HG03520 (cell line): ENCODE measurements around the gene RGS2.
A peak's percentile ranks its signal among the peaks of the same experiment; 100 is the strongest.

Experiments used
- ATAC-seq: cut with Tn5 transposase; IDR thresholded peaks from one replicate; pipeline ENCODE4 v1.9.1; 2021; ENCODE audit warnings: mild to moderate bottlenecking, moderate library complexity; ENCODE audit not compliant: unreplicated experiment

RGS2 gene

GRCh38 chr1:192826791-192827546, 18.1 kb downstream of the RGS2 start:
- ATAC-seq, result peak; percentile 96

- ATAC-seq, result no peak
Observed at GRCh38 chr1:192830595-192831246, 21.9 kb downstream of the RGS2 start.

- ATAC-seq, result no peak
Observed at GRCh38 chr1:192831706-192832355, 23.0 kb downstream of the RGS2 start.

DNA sequence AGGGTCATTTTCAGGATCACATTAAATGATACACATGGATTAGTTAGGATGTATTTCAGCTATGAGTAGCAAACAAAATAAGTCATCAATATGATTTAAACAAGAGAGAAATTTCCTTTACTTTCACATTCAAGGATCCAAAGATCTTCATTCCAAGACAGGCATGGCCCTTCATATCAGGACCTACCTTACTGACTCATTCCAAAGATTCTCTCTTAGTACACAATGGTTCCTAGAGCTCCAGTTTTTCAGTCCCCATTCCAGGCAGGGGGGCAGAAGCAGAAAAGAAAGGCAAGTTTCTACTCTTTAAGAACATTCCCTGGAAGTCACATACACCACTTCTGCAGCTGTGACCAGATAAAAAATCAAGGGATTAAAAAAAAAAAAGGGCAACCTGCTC, 23.7 kb downstream of the RGS2 start:
- ATAC-seq, result no peak

DNA sequence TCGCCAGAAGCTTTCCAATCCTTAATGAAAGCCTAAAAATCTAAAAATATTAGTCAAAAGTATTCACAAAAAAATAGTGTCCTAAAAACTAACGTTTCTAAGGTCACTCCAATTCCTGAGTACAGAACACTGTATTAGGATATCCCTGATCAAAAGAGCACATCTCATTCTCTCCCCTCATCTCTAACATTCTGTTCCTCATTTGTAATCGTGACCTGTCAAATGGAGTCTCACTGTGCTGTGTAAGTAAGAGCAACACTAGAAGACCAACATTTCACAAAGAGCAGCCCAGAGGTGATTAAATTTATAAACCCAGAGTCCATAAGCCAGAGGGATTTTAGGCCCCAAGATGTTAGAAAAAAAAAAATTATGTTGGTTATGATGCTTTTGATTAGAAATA, 26.3 kb downstream of the RGS2 start:
- ATAC-seq, result no peak

DNA sequence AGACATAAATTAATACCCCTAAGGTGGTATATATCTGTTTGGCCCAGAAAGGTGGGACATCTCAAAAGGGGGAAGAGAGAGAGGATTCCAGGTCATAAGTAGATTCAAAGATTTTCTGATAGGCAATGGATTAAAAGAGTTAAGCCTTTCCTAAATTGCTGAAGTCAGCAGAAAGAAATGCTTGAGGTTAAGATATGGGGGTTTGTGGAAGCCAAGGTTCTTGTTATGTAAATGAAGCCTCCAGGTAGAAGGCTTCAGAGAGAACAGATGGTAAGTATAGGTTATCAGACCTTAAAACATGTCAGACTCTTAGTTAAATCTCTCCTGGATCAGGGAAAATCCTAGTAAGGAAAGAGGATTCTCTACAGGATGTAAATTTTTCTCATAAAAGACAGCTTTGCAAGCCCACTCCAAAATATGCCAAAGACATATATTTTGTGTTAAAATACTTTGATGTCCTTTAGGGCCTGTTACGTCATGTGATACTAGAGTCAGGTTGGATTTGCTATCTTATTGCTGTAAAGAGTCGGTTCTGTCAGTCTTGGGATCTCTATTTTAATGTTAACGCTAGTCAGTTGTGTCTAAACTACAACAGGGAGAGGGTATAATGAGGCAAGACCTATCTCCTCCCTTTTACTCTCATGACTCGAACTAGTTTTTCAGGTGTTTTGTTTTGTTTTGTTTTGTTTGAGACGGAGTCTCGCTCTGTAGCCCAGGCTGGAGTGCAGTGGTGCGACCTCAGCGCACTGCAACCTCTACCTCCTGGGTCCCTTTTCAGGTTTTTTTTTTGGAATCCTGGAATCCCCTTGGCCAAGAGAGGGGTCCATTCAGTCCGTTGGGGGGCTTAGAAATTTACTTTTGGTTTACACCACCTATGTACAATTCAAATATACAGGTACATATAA, 30.6 kb downstream of the RGS2 start:
- ATAC-seq, result no peak

DNA sequence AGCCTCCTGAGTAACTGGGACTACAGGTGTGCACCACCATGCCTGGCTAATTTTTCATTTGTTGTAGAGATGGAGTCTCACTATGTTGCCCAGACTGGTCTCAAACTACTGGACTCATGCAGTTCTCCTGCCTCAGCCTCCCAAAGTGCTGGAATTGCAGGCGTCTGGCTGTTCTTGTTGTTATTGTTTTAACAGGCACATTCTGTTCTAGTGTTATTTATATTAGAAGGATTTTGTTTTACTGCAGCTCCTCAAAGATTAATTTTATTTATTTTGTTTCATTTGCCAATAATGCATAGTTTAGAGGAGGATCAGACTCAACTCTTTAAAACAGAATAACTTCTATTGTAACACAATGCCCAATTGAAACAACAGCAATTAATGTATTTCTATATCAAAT, 35.5 kb downstream of the RGS2 start:
- ATAC-seq, result no peak

DNA sequence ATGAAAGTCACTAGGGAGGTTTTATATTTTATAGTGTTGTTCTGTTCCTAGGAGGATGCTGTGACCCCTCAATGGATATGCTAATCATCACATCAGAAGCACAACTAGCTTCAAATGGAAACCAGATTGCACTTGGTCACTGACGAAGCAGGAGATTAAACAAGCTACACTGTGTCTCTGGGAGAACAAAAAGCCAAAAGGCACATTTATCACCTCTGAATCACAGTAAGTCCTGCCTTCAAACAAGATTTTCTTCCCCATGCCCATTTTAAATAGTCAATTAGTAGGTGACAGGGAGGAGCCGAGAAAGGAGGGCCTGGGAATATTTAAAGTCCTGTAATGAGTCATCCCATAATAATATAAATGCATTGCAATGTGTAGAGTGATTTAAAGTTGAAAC, 38.1 kb downstream of the RGS2 start:
- ATAC-seq, result no peak

DNA sequence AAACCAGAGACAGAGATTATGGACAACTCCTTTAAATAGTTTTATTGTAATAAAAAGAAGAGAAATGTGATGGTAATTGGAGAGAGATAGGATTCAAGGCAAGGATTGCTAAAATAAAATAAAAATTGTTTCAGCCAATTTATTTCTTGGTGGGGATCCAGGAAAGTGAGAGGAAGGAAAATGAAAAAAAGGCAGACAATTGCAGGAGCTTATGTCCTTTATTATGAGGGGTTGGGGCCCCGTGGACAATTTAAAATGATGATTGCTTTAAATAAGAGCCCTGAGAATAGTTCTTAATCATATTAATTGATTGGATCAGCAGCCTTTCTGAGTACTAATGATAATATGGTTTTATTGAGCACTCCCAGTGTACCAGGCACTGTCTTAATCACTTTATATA, 40.2 kb downstream of the RGS2 start:
- ATAC-seq, result no peak

- ATAC-seq, result no peak
Observed at GRCh38 chr1:192849442-192849841, 40.6 kb downstream of the RGS2 start.

GRCh38 chr1:192852001-192852947, 43.4 kb downstream of the RGS2 start:
- no peak for ATAC-seq

DNA sequence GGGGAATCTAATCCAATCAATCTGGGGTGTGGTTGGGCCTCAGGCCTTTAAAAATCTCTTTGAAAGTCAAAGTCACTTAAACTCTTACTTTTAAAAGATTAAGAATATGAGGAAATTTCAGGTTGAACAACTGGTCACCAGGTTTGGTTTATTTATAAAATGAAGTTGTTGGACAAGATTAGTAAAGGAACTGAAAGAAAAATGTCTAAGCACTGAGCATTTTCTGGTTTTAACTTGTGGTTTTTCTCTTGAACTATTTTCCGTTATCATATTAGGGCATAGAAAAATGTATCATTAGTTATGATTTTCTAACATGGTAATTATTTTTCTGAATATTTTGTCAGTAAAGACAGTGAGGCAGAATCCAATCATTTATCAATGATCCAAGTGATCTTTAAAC, 49.6 kb downstream of the RGS2 start:
- ATAC-seq, result peak; percentile 57

- no peak for ATAC-seq
Observed at GRCh38 chr1:192859808-192860207, 51.0 kb downstream of the RGS2 start.

DNA sequence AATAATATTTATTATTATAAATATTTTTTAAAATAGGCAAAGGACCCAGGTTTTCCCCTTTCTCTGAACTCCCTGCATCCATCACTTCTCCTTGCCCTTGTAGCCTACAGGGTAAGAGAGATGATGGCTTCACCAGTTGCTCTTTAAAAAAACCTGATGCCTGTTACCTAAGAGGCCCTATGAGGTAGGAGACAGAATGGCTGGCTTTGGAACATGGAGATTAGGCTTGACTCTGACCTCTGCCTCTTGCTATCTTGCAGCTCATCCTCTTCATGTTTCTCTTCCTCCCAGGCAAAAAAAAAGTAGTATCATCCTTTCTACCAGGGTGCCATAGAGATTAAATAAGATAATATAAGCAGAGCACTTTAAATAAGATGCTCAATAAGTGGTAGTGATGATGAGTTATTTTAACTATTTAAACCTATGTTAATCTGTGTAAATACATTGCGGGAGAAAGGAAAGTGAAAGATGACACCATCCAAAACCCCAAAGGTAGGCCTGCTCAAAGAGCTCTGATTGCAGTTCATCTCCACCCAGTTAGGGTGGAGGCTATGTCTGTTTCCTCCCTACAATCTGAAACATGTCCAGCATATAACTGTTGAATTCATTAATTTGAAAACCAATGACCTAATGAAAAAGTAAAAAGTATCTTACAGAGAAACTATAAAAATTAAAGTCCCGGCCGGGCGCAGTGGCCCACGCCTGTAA, 51.8 kb downstream of the RGS2 start:
- no peak for ATAC-seq

DNA sequence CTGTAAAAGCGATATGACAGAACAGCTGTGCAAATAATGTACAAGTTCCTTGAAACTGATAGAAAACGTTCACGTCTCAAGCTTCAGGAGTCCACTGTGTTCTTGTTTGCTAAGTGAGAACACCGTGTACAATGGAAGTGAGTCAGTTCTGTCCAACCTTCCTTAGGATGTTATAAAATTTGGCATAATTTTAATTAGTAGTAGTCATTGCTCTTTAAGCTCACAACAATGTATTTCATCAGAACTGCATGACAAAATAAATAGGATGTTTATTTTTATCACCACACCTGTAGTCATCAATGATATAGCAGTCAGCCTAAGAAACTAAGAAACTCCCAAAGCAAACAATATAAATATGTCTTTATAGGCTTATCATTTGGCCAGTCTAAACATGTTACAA, 53.0 kb downstream of the RGS2 start:
- no peak for ATAC-seq
